Colonic mucosa (tissue), 4 donors: ENCODE results near the gene LRP1B. TPM values are rescaled to one million over a fixed set of nuclear protein-coding genes. Genes with fewer than 3 reads are reported as not detected.

ENCODE experiments used
- DNase-seq: peaks from one replicate; pipeline ENCODE4 v3.0.0-alpha.2; 2020
- H3K27ac ChIP-seq: fragments of 200-600 bp; one replicate; pipeline ENCODE4 v1.8.0; 2021
- H3K27me3 ChIP-seq: fragments of 200-600 bp; one replicate; pipeline ENCODE4 v1.8.0; 2021
- H3K36me3 ChIP-seq: fragments of 200-600 bp; one replicate; pipeline ENCODE4 v1.8.0; 2021
- H3K4me1 ChIP-seq: fragments of 200-600 bp; one replicate; pipeline ENCODE4 v1.8.0; 2021; ENCODE audit warnings: mild to moderate bottlenecking
- H3K4me3 ChIP-seq: fragments of 200-600 bp; one replicate; pipeline ENCODE4 v1.8.0; 2021
- H3K9ac ChIP-seq, 2 donors: one replicate each; pipeline ENCODE4 v1.7.0; 2013; ENCODE audit warnings: control low read depth in 2 of 2, low read depth in 2 of 2, low read length in 2 of 2
- H3K9me3 ChIP-seq: fragments of 200-600 bp; one replicate; pipeline ENCODE4 v1.8.0; 2021
- intact Hi-C: fragments of 100-400 bp; cut with DNase I; formaldehyde crosslinking; loops from one replicate; pipeline ENCODE4 v1.14.1; 2022
- total RNA-seq, 2 donors: library from RNA; stranded (reverse); fragmentation: NEBNext Ultra II Directional in 1 of 2; extraction: Animal tissue kit (Norgen Biotek cat#: 25700) in 1 of 2; gene quantifications; one replicate each; pipeline ENCODE4 v1.2.1, GENCODE V29; 2021
- TF ChIP-seq, protein P1 (sequence below): fragments of 200-600 bp; IDR thresholded peaks from one replicate; pipeline ENCODE4 v1.8.0; 2022; ENCODE audit warnings: antibody characterized with exemption, mild to moderate bottlenecking
- donor health status: healthy.
- donor health status: DM: no; HTN: no; CAD: no.
- donor health status: DM: no; HTN: no; CAD: no.

Gene LRP1B
- total RNA-seq, 2 donors from 2014 or later: 0.10 to 0.19 TPM

GRCh38 chr2:141455211-141455826, 675.5 kb downstream of the LRP1B start:
- H3K9me3 ChIP-seq: no peaks in the 10 kb centered on the region
- no peak overlapping the region for H3K27ac ChIP-seq
- no peak for DNase-seq
- H3K36me3 ChIP-seq: no peaks in the 10 kb centered on the region
- intact Hi-C loops: no loop called here
- no peaks in the 10 kb centered on the region for H3K4me1 ChIP-seq
- TF ChIP-seq, protein P1, sequence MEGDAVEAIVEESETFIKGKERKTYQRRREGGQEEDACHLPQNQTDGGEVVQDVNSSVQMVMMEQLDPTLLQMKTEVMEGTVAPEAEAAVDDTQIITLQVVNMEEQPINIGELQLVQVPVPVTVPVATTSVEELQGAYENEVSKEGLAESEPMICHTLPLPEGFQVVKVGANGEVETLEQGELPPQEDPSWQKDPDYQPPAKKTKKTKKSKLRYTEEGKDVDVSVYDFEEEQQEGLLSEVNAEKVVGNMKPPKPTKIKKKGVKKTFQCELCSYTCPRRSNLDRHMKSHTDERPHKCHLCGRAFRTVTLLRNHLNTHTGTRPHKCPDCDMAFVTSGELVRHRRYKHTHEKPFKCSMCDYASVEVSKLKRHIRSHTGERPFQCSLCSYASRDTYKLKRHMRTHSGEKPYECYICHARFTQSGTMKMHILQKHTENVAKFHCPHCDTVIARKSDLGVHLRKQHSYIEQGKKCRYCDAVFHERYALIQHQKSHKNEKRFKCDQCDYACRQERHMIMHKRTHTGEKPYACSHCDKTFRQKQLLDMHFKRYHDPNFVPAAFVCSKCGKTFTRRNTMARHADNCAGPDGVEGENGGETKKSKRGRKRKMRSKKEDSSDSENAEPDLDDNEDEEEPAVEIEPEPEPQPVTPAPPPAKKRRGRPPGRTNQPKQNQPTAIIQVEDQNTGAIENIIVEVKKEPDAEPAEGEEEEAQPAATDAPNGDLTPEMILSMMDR: no peak
- no peak overlapping the region for H3K4me3 ChIP-seq
- H3K27me3 ChIP-seq: no peaks in the 10 kb centered on the region
- no peak overlapping the region for H3K9ac ChIP-seq

- no peaks in the 10 kb centered on the region for H3K4me1 ChIP-seq
- TF ChIP-seq, protein P1: no peak
- no peak for DNase-seq
Observed at GRCh38 chr2:141440072-141440635, 690.7 kb downstream of the LRP1B start.

DNA sequence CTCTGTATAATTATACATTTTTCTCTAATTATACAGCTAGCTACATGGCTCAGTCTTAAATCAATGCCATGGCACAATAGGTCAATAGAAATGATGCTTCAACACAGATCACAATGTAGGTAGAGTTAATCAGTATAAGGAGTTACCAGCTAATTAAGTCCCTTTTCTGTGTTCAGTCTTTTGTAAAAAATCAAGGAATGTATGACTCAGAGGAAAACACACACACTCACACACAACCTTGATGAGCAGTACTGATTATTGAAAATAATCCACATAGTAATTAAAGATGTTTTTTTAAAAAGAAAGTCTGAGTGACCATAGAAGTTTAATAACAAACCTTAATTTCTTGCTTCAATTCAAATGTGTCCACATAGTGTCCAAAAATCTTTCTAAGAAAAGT, 691.3 kb downstream of the LRP1B start:
- no peaks in the 10 kb centered on the region for H3K27me3 ChIP-seq
- no peaks in the 10 kb centered on the region for H3K4me1 ChIP-seq
- H3K9ac ChIP-seq: no peak overlapping the region
- no peak for DNase-seq
- H3K36me3 ChIP-seq: no peaks in the 10 kb centered on the region
- no peak overlapping the region for H3K4me3 ChIP-seq
- intact Hi-C loops: no loop called here
- no peak overlapping the region for H3K27ac ChIP-seq
- H3K9me3 ChIP-seq: no peaks in the 10 kb centered on the region
- TF ChIP-seq, protein P1: no peak

More at GRCh38 chr2:141440072-141440635, 690.7 kb downstream of the LRP1B start:
- Histone ChIP-seq H3K9me3 (no peaks in the 10 kb centered on the region), H3K4me3 (no peak overlapping the region), H3K36me3 (no peaks in the 10 kb centered on the region), H3K27me3 (no peaks in the 10 kb centered on the region), H3K27ac (no peak overlapping the region), H3K9ac (no peak overlapping the region)
- intact Hi-C loops: no loop called here

DNA sequence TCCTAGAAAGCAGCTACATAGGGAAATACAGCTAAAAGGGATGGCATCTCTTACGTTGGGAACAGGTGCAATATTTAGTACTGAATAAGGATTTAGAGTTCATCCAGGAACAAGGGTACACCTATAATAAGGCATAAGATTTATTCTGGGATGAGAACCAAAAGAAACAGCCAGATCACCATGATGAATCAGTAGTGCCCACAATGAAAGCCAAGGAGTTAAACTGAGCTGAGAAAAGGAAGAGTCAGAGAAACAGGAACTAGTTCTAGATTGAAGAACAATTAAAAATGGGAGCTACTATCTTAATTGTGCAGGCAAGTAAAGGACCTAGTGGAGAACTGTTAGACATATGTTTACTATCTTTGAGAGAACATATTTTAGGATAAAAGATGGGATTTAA, 692.3 kb downstream of the LRP1B start:
- no peak overlapping the region for H3K27ac ChIP-seq
- TF ChIP-seq, protein P1: no peak
- no peaks in the 10 kb centered on the region for H3K36me3 ChIP-seq
- DNase-seq: no peak
- H3K9ac ChIP-seq: no peak overlapping the region
- no peaks in the 10 kb centered on the region for H3K4me1 ChIP-seq
- no peaks in the 10 kb centered on the region for H3K9me3 ChIP-seq
- intact Hi-C loops: no loop called here
- H3K27me3 ChIP-seq: no peaks in the 10 kb centered on the region
- no peak overlapping the region for H3K4me3 ChIP-seq

DNA sequence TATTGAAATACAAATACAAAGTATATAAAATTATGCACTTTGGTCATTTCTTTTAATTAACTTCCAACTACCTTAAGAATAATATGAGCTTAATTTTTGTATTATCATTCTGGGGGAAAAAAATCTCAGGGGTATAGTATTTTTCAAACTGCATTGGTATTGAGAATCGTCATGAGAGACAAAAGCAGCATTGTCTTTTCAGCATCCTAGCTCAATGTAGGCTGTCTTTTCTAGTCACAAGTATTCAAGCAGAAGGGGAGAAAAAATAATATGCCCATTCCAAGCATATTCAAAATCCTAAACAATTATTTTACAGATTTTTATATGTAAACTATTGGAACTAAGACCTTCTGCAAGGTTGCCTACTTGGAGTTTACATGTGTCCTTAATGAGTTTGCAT, 693.3 kb downstream of the LRP1B start:
- no peaks in the 10 kb centered on the region for H3K36me3 ChIP-seq
- H3K9me3 ChIP-seq: no peaks in the 10 kb centered on the region
- H3K27ac ChIP-seq: no peak overlapping the region
- H3K9ac ChIP-seq: no peak overlapping the region
- intact Hi-C loops: no loop called here
- DNase-seq: no peak
- TF ChIP-seq, protein P1: no peak
- no peak overlapping the region for H3K4me3 ChIP-seq
- H3K4me1 ChIP-seq: no peaks in the 10 kb centered on the region
- H3K27me3 ChIP-seq: no peaks in the 10 kb centered on the region
